K562 (cell line): ENCODE results near the gene MTMR6. TPM values are rescaled to one million over a fixed set of nuclear protein-coding genes. Genes with fewer than 3 reads are reported as not detected.

Experiments used
- ATAC-seq: fragments of 200-7000 bp; cut with Tn5 transposase; 3 replicates; pipeline ENCODE4 v1.9.1; 2020; ENCODE audit warnings: moderate library complexity
- BruUV-seq: library from RNA; stranded (reverse); fragments of 400-500 nt; replicated peaks from 2 replicates; lab custom pipeline; 2021; lab: Mats Ljungman, UMichigan
- CTCF ChIA-PET: fragments of 300-600 bp; formaldehyde crosslinking; extraction: SDS; loops from one replicate; lab custom pipeline; 2021; ENCODE audit warnings: low intra/inter-chr PET ratio; lab: Yijun Ruan, JAX
- POLR2A ChIA-PET: fragments of 300-600, 350-650 bp; sonication (Branson Sonifier 250); formaldehyde crosslinking; extraction: SDS; loops from one replicate; lab custom pipeline; 2021; ENCODE audit warnings: antibody characterized with exemption, inconsistent platforms; lab: Yijun Ruan, JAX
- DNase-seq, 4 experiments: peaks; one replicate each; pipeline versions ENCODE4 v3.0.0 to v3.0.0-alpha.2; 2011 to 2018; ENCODE audit warnings: low spot score in 3 of 4, mixed read lengths in 3 of 4; ENCODE audit errors: extremely low read depth in 1 of 4
- FAIRE-seq: peaks from 2 replicates; lab custom pipeline; 2011; peaks lifted over from hg19 to GRCh38; lab: Jason Lieb, UNC
- H2AFZ ChIP-seq: 2 replicates; pipeline ENCODE4 v1.6.0; 2011; ENCODE audit warnings: low read depth, low read length, control low read depth, inconsistent platforms
- H3K27ac ChIP-seq: fragments of 200-600 bp; 3 replicates; pipeline ENCODE4 v1.8.0; 2011; ENCODE audit warnings: low read depth, mild to moderate bottlenecking, control low read depth, inconsistent platforms, low read length, moderate library complexity, mixed read lengths; ENCODE audit errors: extremely low read depth
- H3K27me3 ChIP-seq, 2 experiments: fragments of 300-600 bp in 1 of 2; 2 replicates in 1 of 2; 3 replicates in 1 of 2; pipeline versions ENCODE4 v1.6.0 to v1.8.0; 2011; ENCODE audit warnings: inconsistent platforms in 2 of 2, low read length in 2 of 2, mild to moderate bottlenecking in 1 of 2, mixed read lengths in 1 of 2, moderate library complexity in 1 of 2; ENCODE audit not compliant: control insufficient read depth in 2 of 2, insufficient read depth in 2 of 2
- H3K36me3 ChIP-seq: fragments of 300-600 bp; 3 replicates; pipeline ENCODE4 v1.8.0; 2011; ENCODE audit warnings: mild to moderate bottlenecking, low read length, inconsistent platforms; ENCODE audit not compliant: control insufficient read depth, insufficient read depth
- H3K4me1 ChIP-seq, 2 experiments: fragments of 200-600 bp in 1 of 2; replicated peaks in 1 of 2; 2 replicates in 1 of 2; 3 replicates in 1 of 2; pipeline versions ENCODE4 v1.5.1 to v1.8.0; 2011; ENCODE audit warnings: inconsistent platforms in 2 of 2, low read length in 2 of 2, mild to moderate bottlenecking in 1 of 2, mixed read lengths in 1 of 2, moderate library complexity in 1 of 2; ENCODE audit not compliant: control insufficient read depth in 2 of 2, insufficient read depth in 2 of 2
- H3K4me2 ChIP-seq: 2 replicates; pipeline ENCODE4 v1.6.1; 2011; ENCODE audit warnings: low read length, control low read depth, inconsistent platforms, mixed read lengths; ENCODE audit not compliant: insufficient read depth
- H3K4me3 ChIP-seq: fragments of 200-600 bp; sonication (generic), shearing (Covaris generic); 2 replicates; pipeline ENCODE4 v1.5.1; 2016; ENCODE audit warnings: control low read depth, inconsistent platforms
- H3K79me2 ChIP-seq: fragments of 200-600 bp; 3 replicates; pipeline ENCODE4 v1.8.0; 2011; ENCODE audit warnings: low read length, inconsistent platforms; ENCODE audit not compliant: control insufficient read depth, insufficient read depth
- H3K9ac ChIP-seq, 2 experiments: 2 replicates each; pipeline versions ENCODE4 v1.6.0 to v1.6.1; 2011; ENCODE audit warnings: low read depth in 2 of 2, low read length in 2 of 2, control low read depth in 1 of 2, inconsistent platforms in 1 of 2, mild to moderate bottlenecking in 1 of 2, mixed read lengths in 1 of 2; ENCODE audit not compliant: insufficient read depth in 1 of 2
- H3K9me1 ChIP-seq: one replicate; pipeline ENCODE4 v1.6.0; 2011; ENCODE audit warnings: inconsistent platforms, mild to moderate bottlenecking, low read length, moderate library complexity; ENCODE audit not compliant: control insufficient read depth, insufficient read depth
- H3K9me3 ChIP-seq: replicated peaks from 2 replicates; pipeline ENCODE4 v1.5.1; 2011; ENCODE audit warnings: low read depth, low read length, inconsistent platforms; ENCODE audit not compliant: control insufficient read depth, insufficient read depth
- H4K20me1 ChIP-seq: replicated peaks from 2 replicates; pipeline ENCODE4 v1.6.1; 2011; ENCODE audit warnings: low read length, inconsistent platforms, mixed read lengths; ENCODE audit not compliant: control insufficient read depth, insufficient read depth
- CBFA2T3 ChIP-seq: fragments of 450-650 bp; IDR thresholded peaks from 2 replicates; pipeline ENCODE4 v1.6.1; 2017
- CBX2 ChIP-seq: fragments of 200-600 bp; sonication (generic); IDR thresholded peaks from one replicate; pipeline ENCODE4 v1.6.1; 2012; ENCODE audit warnings: mild to moderate bottlenecking, low read length, inconsistent platforms; ENCODE audit not compliant: insufficient read depth, poor library complexity, severe bottlenecking
- KDM5B ChIP-seq: fragments of 200-600 bp; sonication (generic); IDR thresholded peaks from 2 replicates; pipeline ENCODE4 v1.6.1; 2012; ENCODE audit warnings: low read depth, mild to moderate bottlenecking, moderate library complexity, low read length, control low read depth, inconsistent platforms; ENCODE audit not compliant: insufficient replicate concordance
- PHB2 ChIP-seq: fragments of 450-650 bp; IDR thresholded peaks from 2 replicates; pipeline ENCODE4 v1.6.1; 2017; ENCODE audit warnings: low read depth
- SMAD2 ChIP-seq: fragments of 150-350 bp; IDR thresholded peaks from 2 replicates; pipeline ENCODE4 v1.6.1; 2014; ENCODE audit warnings: low read depth, mild to moderate bottlenecking, low read length
- SMARCC2 ChIP-seq: fragments of 450-650 bp; IDR thresholded peaks from 2 replicates; pipeline ENCODE4 v1.6.1; 2017; ENCODE audit warnings: antibody characterized with exemption, moderate library complexity, mild to moderate bottlenecking, low read depth
- ZNF592 ChIP-seq: fragments of 450-650 bp; IDR thresholded peaks from 2 replicates; pipeline ENCODE4 v1.6.1; 2017; ENCODE audit warnings: antibody characterized with exemption, mild to moderate bottlenecking
- WGBS: fragments of 100-300 bp; shearing (Covaris generic); methylation state at CpG from one replicate; pipeline ENCODE4 v1.1.6; 2016; ENCODE audit warnings: low coverage, mixed read lengths; ENCODE audit not compliant: insufficient coverage; ENCODE audit errors: missing lambda C conversion rate; 5-methylcytosine and 5-hydroxymethylcytosine counted together
- in situ Hi-C: fragments of 300-500 bp; cut with MboI; formaldehyde crosslinking; loops from 4 replicates; pipeline ENCODE4 v1.15.0; 2018; ENCODE audit warnings: inconsistent platforms, mixed read lengths
- intact Hi-C: fragments of 100-400 bp; cut with micrococcal nuclease; formaldehyde crosslinking; loops from 2 replicates; pipeline ENCODE4 v1.14.2; 2022
- polyA plus RNA-seq, 8 experiments: library from polyadenylated mRNA; depleted of rRNA in 4 of 8; stranded (reverse) in 5 of 8; unstranded in 3 of 8; fragments of >200 nt; fragmentation: Nextera tagmentation in 2 of 8; fragmentation: Illumina TruSeq in 1 of 8; extraction: Ambion mirVana in 2 of 8; extraction: Trizol in 1 of 8; gene quantifications; 2 replicates each; pipeline versions ENCODE4 v1.2.1 to v1.2.3, GENCODE V29; 2011 to 2014; ENCODE audit warnings: inconsistent platforms in 1 of 8, missing spikeins in 1 of 8
- total RNA-seq, 7 experiments: library from RNA; depleted of rRNA in 6 of 7; stranded (reverse); fragments of >200 nt in 6 of 7; fragmentation: Illumina TruSeq in 2 of 7; extraction: Trizol in 2 of 7; gene quantifications; 2 replicates each; pipeline versions ENCODE4 v1.2.1 to v1.2.3, GENCODE V29; 2011 to 2021; ENCODE audit warnings: low replicate concordance in 1 of 7
- TF ChIP-seq, protein P1 (sequence below): fragments of 250-450 bp; sonication (Bioruptor Pico); IDR thresholded peaks from 2 replicates; pipeline ENCODE4 v1.5.0; 2021

The MTMR6 gene
- total and polyA plus RNA-seq, 9 of the 15 experiments (the other 6 are each of a cell fraction or from before 2014, with no cell fraction given) = 3.9 to 10.8 (median 7.7) TPM

DNA sequence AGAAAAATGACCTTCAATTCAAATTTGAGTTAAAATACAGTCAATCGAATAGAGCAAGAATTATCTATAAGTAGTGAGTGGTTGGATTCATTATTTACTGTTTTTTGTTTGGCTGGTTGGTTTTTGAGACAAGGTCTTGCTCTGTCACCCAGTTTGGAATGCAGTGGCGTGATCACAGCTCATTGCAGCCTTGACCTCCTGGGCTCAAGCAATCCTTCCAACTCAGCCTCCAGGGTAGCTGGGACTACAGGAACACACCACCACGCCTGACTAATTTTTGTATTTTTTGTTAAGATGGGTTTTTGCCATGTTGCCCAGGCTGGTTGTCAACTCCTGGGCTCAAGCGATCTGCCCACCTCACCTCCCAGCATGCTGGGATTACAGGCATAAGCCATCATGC is 25.0 kb downstream of the MTMR6 start (continued):
- TF ChIP-seq ZNF592 = no peak
- TF ChIP-seq KDM5B = no peak
- TF ChIP-seq SMARCC2 = no peak
- no peak for TF ChIP-seq SMAD2
- TF ChIP-seq, protein P1, sequence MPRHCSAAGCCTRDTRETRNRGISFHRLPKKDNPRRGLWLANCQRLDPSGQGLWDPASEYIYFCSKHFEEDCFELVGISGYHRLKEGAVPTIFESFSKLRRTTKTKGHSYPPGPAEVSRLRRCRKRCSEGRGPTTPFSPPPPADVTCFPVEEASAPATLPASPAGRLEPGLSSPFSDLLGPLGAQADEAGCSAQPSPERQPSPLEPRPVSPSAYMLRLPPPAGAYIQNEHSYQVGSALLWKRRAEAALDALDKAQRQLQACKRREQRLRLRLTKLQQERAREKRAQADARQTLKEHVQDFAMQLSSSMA = no peak

GRCh38 chr13:25253702-25254101 is 33.6 kb downstream of the MTMR6 start:
- Histone ChIP-seq H3K27me3 (no peaks in the 10 kb centered on the region), H3K36me3 (peaks cover 7% of the 10 kb centered on the region; the same call in 1 of the 3 replicates), H3K9me3 (no peaks in the 10 kb centered on the region), H2AFZ (no peak overlapping the region), H3K4me3 (no peak overlapping the region), H3K9ac (no peak overlapping the region), H4K20me1 (no peaks in the 10 kb centered on the region), H3K27ac (no peak overlapping the region), H3K4me1 (no peaks in the 10 kb centered on the region), H3K9me1 (no peaks in the 10 kb centered on the region), H3K79me2 (no peaks in the 10 kb centered on the region), H3K4me2 (no peak overlapping the region)
- WGBS = 62% methylated on average over 2 of the region's 2 CpGs
- CTCF ChIA-PET = no interaction called here
- DNase-seq (no peak), ATAC-seq (no peak), FAIRE-seq (no peak)
- POLR2A ChIA-PET = interaction anchor here (0.7 to 0.8 kb wide), 2 partner anchors 9 to 252 kb away, joined by 3 read pairs; no protein-coding TSS in a partner anchor
- no TSS peak for BruUV-seq
- intact Hi-C loops = no loop called here
- TF ChIP-seq PHB2 (no peak), CBX2 (no peak), CBFA2T3 (no peak)
- in situ Hi-C loops = no loop called here
